NCI-H748 (cell line): ENCODE measurements around the gene ADAMTS20.
"Not testable (repeated sequence)": the region's sequence is repeated elsewhere in the genome, so short reads cannot be mapped to it uniquely, and the experiment has no call there.

Experiments used
- DNase-seq: peaks from one replicate; lab custom pipeline; 2025; ENCODE audit not compliant: unreplicated experiment; lab: John Stamatoyannopoulos, UW

Gene ADAMTS20, protein sequence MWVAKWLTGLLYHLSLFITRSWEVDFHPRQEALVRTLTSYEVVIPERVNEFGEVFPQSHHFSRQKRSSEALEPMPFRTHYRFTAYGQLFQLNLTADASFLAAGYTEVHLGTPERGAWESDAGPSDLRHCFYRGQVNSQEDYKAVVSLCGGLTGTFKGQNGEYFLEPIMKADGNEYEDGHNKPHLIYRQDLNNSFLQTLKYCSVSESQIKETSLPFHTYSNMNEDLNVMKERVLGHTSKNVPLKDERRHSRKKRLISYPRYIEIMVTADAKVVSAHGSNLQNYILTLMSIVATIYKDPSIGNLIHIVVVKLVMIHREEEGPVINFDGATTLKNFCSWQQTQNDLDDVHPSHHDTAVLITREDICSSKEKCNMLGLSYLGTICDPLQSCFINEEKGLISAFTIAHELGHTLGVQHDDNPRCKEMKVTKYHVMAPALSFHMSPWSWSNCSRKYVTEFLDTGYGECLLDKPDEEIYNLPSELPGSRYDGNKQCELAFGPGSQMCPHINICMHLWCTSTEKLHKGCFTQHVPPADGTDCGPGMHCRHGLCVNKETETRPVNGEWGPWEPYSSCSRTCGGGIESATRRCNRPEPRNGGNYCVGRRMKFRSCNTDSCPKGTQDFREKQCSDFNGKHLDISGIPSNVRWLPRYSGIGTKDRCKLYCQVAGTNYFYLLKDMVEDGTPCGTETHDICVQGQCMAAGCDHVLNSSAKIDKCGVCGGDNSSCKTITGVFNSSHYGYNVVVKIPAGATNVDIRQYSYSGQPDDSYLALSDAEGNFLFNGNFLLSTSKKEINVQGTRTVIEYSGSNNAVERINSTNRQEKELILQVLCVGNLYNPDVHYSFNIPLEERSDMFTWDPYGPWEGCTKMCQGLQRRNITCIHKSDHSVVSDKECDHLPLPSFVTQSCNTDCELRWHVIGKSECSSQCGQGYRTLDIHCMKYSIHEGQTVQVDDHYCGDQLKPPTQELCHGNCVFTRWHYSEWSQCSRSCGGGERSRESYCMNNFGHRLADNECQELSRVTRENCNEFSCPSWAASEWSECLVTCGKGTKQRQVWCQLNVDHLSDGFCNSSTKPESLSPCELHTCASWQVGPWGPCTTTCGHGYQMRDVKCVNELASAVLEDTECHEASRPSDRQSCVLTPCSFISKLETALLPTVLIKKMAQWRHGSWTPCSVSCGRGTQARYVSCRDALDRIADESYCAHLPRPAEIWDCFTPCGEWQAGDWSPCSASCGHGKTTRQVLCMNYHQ (N-terminal part only)

DNA sequence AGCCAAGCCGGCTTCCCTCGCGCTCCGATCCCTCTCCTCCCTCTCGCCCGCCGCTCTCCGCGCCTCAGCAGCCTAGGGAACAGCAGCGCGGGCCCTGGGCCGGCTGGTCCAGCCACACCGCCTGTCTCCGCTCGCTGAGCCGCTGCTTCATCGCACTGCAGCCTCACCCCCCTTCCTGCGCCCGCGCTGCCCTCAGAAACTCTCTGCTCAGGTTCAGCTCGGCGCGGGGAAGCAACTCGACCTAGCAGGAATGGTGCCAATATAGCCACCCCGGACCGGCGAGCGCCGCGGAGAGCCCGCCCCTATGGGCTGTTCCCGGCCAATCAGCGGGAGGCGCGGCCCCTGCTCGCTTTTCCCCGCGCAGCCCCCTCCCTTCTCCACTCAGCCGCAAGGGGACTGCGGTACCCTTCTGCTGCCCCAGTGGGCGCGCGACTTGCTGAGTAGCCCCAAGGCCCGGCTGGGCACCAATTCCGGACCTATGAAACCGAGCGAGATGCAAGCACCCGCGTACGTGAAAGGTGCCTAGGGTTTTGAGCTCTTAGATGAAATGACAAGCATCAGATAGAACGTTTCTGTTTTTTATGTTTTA lies at the start of gene ADAMTS20:
Gene ADAMTS20 (minus strand): TSS at position 233 of the 589 bp plus-strand sequence. CDS start 282 bp downstream, outside the sequence.
- no peak for DNase-seq

DNA sequence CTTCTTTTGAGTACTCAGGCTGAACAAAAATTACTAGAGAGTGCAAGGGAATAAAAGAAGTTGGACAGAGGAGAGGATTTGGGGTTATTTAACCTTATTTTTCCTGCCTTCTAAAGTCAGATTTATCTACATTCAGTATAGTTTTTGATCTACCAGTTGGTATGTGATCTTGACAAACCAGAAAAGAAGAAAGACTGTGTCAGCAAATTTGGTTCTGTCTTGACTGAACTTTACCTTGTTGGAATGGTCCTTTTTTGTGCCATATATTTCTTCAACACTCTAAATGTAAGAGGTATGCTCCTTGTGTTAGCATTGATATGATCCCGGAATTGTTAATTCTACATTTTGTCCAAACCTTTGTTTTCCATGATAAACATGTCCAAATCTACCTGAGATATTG lies 47.7 kb upstream of the ADAMTS20 start:
- DNase-seq: no peak

DNA sequence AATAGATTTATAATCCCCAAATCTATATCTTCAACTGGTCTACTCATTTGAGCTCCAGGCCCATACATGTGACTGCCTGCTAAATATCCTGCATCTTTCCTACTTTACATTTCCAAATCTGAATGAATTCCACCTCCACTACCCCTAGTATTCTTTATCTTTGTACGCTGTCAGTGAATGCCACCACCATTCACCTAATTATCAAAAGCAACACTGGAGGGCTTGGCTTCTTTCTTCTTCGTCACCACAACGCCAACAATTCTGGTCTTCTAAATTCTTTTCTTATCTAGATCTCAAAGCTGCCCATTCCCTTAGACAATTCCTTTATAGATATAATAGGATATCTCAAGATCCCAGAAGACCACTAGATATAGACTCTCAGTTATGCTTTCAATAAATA lies 47.1 kb upstream of the ADAMTS20 start:
- DNase-seq: no peak

DNA sequence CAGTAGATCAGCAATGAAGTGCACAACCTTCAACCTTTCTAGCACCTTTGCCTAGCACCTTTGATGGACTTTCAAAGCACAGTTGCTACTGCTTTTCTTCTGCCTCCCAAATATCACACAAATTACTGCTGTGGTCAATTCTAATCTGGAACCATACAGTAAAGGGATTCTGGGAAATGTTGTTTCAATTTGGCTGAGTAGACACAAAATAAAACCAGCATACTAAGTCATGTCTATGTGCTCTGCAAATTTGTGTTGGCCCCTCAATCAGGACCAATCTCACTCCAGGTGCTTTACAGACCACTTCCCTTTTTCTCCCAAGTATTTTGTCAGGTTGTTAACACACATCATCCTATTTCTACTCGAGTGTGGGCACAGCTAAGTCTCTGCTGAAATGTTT lies 38.3 kb upstream of the ADAMTS20 start:
- no peak for DNase-seq

DNA sequence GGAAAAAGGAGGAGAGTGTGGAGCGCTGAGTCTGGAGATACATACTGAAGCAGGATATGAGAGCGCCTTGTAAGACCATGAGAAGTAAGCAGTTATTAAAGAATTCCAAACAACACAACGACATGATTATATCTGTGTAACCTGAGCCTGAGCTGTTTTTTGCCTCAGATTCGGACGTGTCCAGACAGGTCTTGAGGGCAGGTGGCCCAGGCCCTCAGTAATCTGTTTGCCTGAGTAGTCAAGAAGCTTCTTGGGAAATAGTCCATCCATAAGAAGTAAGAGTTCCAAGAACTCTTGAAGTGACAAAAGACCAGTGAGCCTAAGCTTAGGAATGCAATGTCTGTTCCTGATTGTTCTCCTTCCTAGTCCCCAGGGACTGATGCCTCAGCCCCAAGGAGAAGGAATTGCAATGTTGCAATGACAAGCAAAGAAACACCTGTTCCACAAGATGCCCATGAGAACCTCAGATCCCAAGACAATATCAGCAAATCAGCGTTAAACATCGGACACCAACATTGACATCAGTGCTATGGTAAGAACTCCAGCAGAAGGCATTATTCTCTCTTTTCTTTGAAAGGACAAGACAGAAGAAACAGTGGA lies 34.7 kb upstream of the ADAMTS20 start:
- peak; percentile 23 for DNase-seq

DNA sequence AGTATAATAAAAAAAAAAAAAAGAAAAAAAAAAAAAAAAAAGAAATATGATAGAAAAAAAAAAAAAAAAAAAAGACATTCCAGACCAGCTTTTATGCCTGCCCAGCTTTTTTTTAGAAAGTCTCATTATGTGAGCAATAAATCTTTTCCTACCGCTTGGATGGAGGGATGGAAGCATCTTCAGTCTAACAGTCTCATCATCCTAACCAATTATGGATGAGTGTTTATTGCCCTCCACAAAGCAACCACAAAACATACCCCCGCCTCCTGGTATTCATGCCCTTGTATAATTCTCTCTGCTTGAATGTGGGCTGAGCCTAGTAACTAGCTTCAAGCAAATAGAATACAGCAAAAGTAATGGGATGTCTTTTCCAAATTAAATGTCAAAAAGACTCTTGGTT lies 33.7 kb upstream of the ADAMTS20 start:
- no peak for DNase-seq

DNA sequence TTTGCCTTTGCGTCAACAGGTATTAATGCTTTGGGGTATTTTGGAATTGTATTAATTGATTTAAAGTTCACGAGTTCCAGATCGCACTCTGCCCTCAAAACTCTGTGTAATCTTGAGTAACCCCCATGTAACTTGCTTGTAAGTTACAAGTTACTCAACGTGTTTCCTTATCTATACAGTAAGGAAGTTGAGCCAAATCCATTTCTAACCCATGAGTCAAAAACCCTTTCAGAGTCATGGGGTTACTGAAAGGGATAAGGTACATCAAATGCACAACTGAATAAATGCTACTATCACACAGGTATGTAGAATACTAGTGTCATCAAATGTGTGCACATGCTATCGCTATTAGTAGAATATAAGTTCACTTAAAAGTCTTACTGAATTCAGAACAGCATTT lies 28.6 kb upstream of the ADAMTS20 start:
- DNase-seq: no peak

DNA sequence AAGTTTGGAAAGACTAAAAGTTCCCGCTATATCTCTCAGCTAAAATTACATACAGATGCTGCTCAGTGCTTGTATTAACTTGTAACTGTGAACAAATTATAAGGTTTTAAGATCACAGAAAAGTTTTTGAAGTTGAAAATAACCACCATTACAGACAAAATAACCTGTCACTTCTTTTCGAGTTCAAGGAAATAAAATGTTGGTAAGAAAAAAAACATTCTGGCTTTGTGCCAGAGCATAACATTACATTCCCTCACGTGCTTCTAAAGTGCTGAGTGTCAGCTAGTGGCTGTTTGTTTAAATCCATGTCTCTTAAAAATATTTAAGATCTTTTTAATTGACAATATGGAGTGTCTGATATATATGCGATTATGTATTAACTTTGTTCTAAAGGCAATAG lies 27.2 kb upstream of the ADAMTS20 start:
- no peak for DNase-seq

DNA sequence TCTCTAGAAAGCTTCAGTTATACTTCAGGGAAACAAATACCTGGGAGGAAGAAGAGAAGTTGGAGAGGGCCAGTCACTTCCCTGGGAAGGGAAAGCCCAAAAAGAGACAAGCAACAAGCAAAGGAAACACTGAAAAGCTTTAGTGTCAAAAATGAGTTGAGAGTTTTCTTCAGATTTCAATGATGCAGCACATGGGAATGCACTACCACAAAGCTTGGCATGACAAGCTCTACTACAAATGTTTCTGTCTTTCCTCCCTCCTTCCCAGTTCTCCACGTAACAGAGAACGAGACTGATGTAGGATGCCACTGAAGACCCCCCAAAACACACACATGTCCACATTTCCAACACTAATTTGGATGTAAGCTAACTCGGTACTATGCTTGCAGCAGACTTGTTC lies 26.8 kb upstream of the ADAMTS20 start:
- no peak for DNase-seq

DNA sequence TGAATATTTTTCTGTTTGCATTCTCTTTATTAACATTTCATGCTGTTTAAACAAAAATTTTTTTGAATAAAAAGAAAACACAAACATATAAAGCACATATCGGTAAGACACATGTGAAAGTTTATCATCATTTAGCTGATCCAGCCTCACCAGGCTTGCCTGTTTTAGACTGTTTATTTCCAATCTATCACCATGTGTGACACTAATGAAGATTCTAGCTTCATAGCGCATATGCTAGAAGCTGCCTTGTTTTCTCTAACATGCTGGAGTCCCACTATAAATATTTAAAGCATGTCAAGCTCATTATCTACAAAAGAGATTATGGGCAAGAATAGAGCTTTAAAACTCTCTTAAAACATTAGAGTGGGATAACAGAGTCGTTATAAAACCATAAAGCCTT lies 25.4 kb upstream of the ADAMTS20 start:
- DNase-seq: no peak

DNA sequence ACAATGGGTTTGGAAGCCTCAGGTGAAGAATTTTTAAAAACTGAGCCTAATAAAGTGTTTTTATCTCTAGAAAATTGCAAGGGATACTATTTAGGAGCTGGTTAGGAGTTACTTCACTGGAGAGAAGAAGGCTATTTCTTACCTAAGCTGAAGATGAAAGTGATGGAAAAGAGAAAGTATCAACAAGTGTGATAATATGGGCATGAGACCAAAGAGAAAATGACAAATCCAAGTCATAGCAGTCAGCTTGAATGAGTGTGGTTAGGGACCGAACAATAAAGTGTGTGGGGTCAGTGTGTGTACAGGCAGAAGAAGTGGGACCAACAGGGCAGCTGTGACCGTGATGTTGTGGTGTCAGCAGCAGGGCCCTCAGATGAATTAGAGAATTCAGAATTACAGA lies 24.2 kb upstream of the ADAMTS20 start:
- no peak for DNase-seq

DNA sequence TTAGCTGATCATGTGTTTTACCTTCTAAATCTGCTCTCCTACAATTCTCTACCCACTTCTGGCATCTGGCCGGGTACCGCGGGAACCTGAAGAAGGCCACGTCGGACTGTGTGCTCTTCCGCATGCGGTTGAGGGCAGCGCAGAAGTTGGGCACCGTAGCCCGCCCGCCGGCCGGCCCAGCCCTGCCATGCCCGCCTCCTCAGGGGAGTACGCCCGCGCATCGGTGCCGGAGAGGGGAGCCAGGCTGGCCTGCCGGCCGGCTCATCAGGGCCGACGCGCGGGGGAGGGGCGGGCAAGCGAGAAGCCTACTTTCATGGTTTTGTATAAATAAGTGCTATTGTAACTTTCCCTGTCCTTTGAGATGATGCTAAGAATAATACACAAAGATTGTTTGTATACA lies 19.9 kb upstream of the ADAMTS20 start:
- DNase-seq: no peak

DNA sequence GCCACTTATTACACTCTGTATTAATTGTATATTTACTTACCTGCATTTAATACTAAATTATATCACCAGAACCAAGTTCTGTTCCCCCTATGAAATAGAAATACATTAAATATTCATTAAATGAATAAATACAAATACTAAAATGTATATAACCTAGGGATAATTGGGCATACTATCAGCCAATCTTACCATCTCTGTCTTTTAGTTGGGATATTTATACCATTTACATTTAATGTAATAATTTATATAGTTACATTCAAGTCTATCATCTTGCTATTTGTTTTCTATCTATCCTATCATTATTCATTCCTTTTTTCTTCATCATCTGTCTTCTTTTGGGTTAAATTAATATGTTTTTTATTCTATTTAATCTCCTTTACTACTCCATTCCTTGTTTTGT lies 4.1 kb upstream of the ADAMTS20 start:
- no peak for DNase-seq

DNA sequence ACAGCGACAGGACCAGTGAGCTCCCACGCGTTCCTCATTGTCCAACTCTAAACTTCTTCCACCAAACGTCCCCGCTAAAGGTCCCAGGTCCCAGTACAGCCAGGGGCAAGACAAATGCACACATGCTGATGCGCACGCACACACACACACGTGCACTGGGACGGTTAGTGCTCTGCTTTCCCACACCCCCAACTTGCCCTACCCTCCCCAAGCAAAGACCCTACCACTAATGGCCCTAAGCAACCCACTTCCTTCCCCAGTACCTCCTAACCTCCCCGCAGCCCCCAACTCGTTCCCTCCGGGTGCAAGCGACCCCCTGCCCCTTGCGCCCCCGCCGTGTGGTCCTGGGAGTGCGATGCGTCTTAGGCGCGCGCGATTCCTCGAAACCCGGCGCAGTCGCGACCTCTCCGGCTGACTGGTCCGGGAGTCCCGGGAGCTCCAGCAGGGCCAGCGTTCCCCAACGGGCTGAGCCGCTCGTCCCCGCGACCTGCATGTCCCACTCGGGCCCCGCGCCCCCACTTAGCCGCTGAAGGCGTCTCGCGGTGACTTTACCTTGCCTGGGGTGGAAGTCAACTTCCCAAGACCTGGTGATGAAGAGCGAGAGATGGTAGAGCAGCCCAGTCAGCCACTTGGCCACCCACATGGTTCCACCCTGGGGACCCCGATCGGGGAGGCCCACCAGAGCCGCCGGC lies 578 bp downstream of the ADAMTS20 start:
- DNase-seq: no peak

DNA sequence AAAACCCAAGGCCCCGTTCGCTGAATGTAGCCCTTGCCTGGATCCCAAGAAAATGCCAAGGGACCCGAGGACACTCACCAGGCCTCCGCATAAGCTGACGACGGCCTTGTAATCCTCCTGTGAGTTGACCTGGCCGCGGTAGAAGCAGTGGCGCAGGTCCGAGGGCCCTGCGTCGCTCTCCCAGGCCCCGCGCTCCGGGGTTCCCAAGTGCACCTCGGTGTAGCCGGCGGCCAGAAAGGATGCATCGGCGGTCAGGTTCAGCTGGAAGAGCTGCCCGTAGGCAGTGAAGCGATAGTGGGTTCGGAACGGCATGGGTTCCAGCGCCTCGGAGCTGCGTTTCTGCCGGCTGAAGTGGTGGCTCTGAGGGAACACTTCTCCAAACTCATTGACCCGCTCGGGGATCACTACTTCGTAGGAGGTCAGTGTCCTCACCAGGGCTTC lies 1.2 kb downstream of the ADAMTS20 start:
- DNase-seq: no peak

DNA sequence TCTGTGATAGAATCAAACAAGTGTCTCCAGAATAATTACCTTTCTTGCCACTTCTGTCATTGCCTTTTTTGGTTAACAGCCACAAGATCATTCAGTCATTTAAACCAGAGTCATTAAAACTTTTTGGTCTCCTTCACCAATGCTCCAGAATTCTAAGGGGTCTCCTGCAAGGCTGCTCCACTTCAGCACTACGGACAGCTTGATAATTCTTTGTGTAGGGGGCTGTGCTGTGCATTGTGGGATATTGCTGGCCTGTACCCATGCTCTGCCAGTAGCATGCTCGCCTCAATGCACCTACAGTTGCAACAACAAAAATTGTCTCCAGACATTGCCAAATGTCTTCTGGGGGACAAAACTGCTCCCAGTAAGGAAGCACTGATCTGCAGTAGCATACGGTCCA lies 7.3 kb downstream of the ADAMTS20 start:
- DNase-seq: no peak

DNA sequence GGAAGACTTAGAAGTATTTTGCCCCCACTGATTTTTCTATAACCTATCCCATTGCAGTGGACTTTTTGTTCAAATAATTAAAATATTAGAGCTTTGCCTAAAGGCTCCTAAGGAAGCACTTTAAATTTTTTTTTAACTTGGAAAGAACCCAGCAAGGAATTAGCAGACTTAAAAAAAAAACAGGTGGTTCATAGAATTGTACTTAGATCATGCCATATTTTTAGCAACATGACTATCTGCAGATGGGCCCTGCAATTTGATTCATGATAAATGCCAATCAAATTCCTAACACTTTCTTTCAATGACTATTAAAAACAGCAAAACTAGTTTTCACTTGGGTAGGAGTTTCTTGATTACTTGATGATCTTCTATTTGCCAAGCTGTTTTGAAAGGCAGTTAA lies 11.5 kb downstream of the ADAMTS20 start:
- DNase-seq: no peak

DNA sequence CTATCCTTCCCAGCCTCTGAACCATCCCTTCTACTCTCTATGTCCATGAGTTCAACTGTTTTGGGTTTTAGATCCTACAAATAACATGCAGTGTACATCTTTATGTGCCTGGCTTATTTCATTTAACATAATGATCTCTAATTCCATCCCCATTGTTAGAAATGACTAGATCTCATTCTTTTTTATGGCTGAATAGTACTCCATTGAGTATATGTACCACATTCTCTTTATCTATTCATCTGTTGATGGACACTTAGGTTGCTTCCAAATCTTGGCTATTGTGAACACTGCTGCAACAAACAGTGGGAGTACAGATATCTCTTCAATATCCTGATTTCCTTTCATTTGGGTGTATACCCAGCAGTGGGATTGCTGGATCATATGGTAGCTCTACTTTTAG lies 14.3 kb downstream of the ADAMTS20 start:
- not testable (repeated sequence) for DNase-seq

DNA sequence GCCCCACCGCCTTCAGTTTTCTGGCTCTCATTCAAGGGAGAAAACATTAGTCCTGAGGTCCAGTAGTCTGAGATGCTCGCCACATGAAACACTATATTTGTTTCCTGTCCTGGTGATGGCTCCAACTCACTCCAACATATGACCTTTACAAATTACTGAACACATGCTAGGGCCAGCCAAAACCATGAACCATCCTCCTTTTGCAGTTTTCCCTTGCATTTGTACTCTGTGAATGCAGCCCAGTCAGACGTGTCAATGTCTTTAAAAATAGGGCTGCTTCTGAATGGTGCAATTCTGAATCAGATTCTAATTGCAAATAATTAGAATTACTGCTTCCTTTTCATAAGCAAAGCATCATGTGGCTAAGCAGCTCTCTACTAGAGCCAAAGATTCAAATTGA lies 36.0 kb downstream of the ADAMTS20 start:
- DNase-seq: no peak

DNA sequence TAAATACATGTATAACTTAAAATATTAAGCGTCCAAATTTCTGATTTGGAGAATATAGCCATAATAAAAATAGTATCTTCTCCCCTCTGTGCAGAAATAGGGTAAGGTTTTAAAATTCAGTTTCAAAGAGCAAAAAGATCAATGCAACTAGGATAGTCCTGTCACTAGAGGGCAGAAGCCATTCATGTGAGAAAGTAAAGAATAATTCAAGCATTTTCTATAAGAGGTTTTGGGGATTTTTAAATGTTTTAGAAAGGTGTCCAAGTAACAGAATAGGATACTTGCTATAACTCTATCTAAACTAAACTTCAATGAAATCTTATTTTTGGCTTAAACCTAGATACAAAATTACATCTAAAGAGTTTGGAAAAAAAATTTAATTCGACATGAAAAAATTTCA lies 50.3 kb downstream of the ADAMTS20 start:
- peak; percentile 19 for DNase-seq
